Mesendoderm (in vitro differentiated cells): ENCODE measurements around the gene SVIL.
"Not testable (repeated sequence)": the region's sequence is repeated elsewhere in the genome, so short reads cannot be mapped to it uniquely, and the experiment has no call there.

Experiments used
- DNase-seq: peaks from one replicate; pipeline ENCODE4 v3.0.0; 2013
- H2AK5ac ChIP-seq: 2 replicates; pipeline ENCODE4 v1.6.1; 2013; ENCODE audit warnings: low read length, inconsistent platforms
- H2BK120ac ChIP-seq: 2 replicates; pipeline ENCODE4 v1.6.1; 2013; ENCODE audit warnings: low read depth, mild to moderate bottlenecking, low read length, moderate library complexity, mixed read lengths
- H2BK15ac ChIP-seq: replicated peaks from 2 replicates; pipeline ENCODE4 v1.6.1; 2013; ENCODE audit warnings: low read depth, mild to moderate bottlenecking, moderate library complexity
- H2BK5ac ChIP-seq: 2 replicates; pipeline ENCODE4 v1.6.1; 2013; ENCODE audit warnings: low read length, inconsistent platforms
- H3K18ac ChIP-seq: 2 replicates; pipeline ENCODE4 v1.6.1; 2013; ENCODE audit warnings: mild to moderate bottlenecking, low read length, mixed read lengths
- H3K23ac ChIP-seq: one replicate; pipeline ENCODE4 v1.6.1; 2013; ENCODE audit warnings: low read length
- H3K27ac ChIP-seq: 2 replicates; pipeline ENCODE4 v1.5.1; 2013; ENCODE audit warnings: low read depth, mild to moderate bottlenecking, inconsistent platforms, low read length, moderate library complexity
- H3K27me3 ChIP-seq: 2 replicates; pipeline ENCODE4 v1.6.1; 2013; ENCODE audit warnings: low read length, control low read depth, mild to moderate bottlenecking, inconsistent platforms; ENCODE audit not compliant: insufficient read depth, poor library complexity
- H3K36me3 ChIP-seq: 2 replicates; pipeline ENCODE4 v1.6.1; 2013; ENCODE audit warnings: low read length, inconsistent platforms; ENCODE audit not compliant: control insufficient read depth, insufficient read depth
- H3K4ac ChIP-seq: one replicate; pipeline ENCODE4 v1.6.1; 2013; ENCODE audit warnings: low read depth, mild to moderate bottlenecking, low read length, moderate library complexity
- H3K4me1 ChIP-seq: 2 replicates; pipeline ENCODE4 v1.6.1; 2013; ENCODE audit warnings: low read depth, low read length, inconsistent platforms; ENCODE audit not compliant: control insufficient read depth
- H3K4me2 ChIP-seq: 2 replicates; pipeline ENCODE4 v1.6.1; 2013; ENCODE audit warnings: low read length
- H3K4me3 ChIP-seq: 2 replicates; pipeline ENCODE4 v1.5.1; 2013; ENCODE audit warnings: mild to moderate bottlenecking, low read length
- H3K56ac ChIP-seq: one replicate; pipeline ENCODE4 v1.6.1; 2013; ENCODE audit warnings: low read length
- H3K79me1 ChIP-seq: 2 replicates; pipeline ENCODE4 v1.6.1; 2013; ENCODE audit warnings: low read length, inconsistent platforms
- H3K79me2 ChIP-seq: 2 replicates; pipeline ENCODE4 v1.6.1; 2013; ENCODE audit warnings: mild to moderate bottlenecking, low read length; ENCODE audit not compliant: control insufficient read depth, insufficient read depth
- H3K9ac ChIP-seq: 2 replicates; pipeline ENCODE4 v1.6.1; 2013; ENCODE audit warnings: low read length, inconsistent platforms
- H4K5ac ChIP-seq: one replicate; pipeline ENCODE4 v1.6.1; 2013; ENCODE audit warnings: low read length
- H4K8ac ChIP-seq: one replicate; pipeline ENCODE4 v1.6.1; 2013; ENCODE audit warnings: low read depth, mild to moderate bottlenecking, control low read depth, low read length, moderate library complexity
- WGBS: extraction: QIAGEN DNeasy Blood & Tissue Kit; methylation state at CpG from one replicate; pipeline ENCODE4 v1.1.7; 2013; ENCODE audit warnings: low lambda C conversion rate, missing lambda C conversion rate; ENCODE audit not compliant: insufficient coverage; ENCODE audit errors: extremely low coverage; 5-methylcytosine and 5-hydroxymethylcytosine counted together

SVIL gene

DNA sequence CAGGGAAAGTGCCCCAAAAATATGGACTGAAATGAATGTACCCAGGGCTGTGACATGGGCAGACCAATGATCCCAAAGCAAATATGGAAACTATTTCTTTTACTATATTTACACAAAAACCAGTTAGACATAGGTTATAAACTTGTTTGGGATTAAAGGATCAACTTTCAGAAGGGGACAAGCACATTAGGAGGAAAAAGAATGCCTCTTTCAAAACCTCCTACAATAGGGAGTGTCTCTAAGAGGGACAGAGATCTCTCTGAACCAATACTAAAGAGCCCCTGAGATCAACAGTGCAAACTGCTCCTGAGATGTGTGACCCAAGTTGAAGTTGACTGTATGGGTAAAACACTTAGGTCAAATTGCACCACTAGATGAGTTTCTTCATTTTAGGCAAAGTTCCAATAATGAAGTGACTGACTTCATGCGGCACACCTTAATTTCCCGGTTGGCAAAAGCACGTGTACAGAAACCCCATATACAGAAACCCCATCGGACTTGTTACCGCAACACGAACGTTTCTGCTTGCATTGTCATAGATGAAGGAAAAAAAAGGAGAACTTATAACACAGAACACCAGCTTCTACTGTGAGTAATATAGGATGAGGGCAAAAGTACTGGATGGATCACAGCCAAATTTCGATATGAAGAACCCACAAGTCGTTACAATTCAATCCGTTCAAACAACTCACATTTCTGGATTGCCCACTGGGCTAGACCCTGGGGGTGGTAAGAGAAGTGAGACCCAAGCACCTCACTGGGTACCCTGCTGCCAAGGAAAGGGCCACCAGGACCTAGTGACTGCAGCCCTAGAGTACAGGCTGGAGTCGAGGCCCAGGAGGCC lies 4.3 kb downstream of the SVIL start:
- H3K4me2 ChIP-seq, result no peak overlapping the region
- no peak overlapping the region for H2BK120ac ChIP-seq
- no peak overlapping the region for H3K4ac ChIP-seq
- H3K56ac ChIP-seq, result no peak overlapping the region
- H2BK15ac ChIP-seq, result no peak overlapping the region
- no peak overlapping the region for H3K27ac ChIP-seq
- H3K27me3 ChIP-seq, result no peaks in the 10 kb centered on the region
- H3K18ac ChIP-seq, result no peak overlapping the region
- WGBS, result no CpG with 5 or more reads among the region's 11 CpGs
- peaks cover 4% of the 10 kb centered on the region for H3K79me1 ChIP-seq
- H3K9ac ChIP-seq, result no peak overlapping the region
- no peak overlapping the region for H2AK5ac ChIP-seq
- H4K8ac ChIP-seq, result no peak overlapping the region
- no peak overlapping the region for H2BK5ac ChIP-seq
- peaks cover 7% of the 10 kb centered on the region for H3K79me2 ChIP-seq
- H3K4me3 ChIP-seq, result no peak overlapping the region
- H4K5ac ChIP-seq, result no peak overlapping the region
- H3K36me3 ChIP-seq, result no peaks in the 10 kb centered on the region
- no peak for DNase-seq
- H3K4me1 ChIP-seq, result peaks cover 8% of the 10 kb centered on the region
- H3K23ac ChIP-seq, result no peak overlapping the region

DNA sequence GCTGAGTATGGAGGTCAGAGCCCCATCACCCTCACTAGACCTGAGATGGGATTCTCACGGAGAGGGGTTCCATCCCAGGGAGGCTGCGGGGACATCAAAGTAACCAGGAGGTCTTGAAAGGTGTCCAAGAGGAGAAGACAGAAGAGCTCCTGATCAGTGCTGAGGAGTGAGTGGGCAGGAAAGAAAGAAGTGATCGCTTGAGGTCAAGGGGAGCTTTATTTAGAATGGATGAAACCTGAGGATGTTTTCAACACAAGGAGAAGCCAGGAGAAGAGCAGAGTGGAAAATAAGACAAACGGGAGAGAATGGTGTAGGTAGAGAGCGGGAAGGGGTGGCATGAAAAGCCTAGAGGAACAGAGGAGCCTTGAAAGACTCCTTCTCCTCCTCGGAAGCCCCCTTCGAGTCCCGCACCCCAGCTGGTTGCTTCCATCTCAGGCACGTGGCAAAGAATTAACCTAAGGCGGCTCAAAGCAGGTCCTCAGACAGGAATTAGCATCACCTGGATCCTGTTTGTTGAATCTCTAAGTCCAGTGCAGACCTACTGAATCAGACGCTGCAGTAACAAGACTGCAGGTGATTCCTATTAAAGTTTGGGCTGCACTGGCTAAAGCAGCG lies 5.8 kb downstream of the SVIL start:
- Histone ChIP-seq H2AK5ac (no peak overlapping the region), H3K27me3 (no peaks in the 10 kb centered on the region), H3K79me1 (peaks cover 4% of the 10 kb centered on the region), H4K5ac (no peak overlapping the region), H3K56ac (no peak overlapping the region), H3K9ac (no peak overlapping the region), H3K36me3 (no peaks in the 10 kb centered on the region), H3K4me2 (no peak overlapping the region), H3K4ac (no peak overlapping the region), H3K23ac (no peak overlapping the region), H2BK120ac (no peak overlapping the region), H4K8ac (no peak overlapping the region), H2BK15ac (no peak overlapping the region), H3K4me1 (no peaks in the 10 kb centered on the region), H3K27ac (no peak overlapping the region), H3K4me3 (no peak overlapping the region), H2BK5ac (no peak overlapping the region), H3K18ac (no peak overlapping the region), H3K79me2 (peaks cover 7% of the 10 kb centered on the region)
- no peak for DNase-seq
- WGBS, result no CpG with 5 or more reads among the region's 12 CpGs

DNA sequence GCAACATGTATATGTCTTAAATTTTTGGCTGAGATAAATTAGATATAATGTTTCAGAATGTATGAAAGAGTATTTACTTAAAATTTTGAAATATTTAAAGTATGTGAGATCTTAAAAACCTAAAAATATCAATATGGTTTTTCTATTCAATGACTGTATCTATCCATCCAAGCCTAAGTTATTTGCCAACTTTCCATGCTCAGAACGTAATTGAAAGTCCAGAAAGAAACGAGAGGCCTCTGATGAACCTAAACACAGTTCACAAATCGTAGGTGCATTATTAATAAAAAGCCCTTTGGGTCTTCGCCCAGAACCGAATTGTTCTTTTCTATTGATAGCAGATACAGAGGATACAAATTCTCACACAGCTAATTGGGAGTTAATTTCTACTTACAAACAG lies 6.5 kb downstream of the SVIL start:
- H3K56ac ChIP-seq, result no peak overlapping the region
- H2BK120ac ChIP-seq, result no peak overlapping the region
- H4K5ac ChIP-seq, result no peak overlapping the region
- H2BK15ac ChIP-seq, result no peak overlapping the region
- no peak overlapping the region for H3K9ac ChIP-seq
- DNase-seq, result no peak
- H4K8ac ChIP-seq, result no peak overlapping the region
- H3K79me2 ChIP-seq, result peaks cover 7% of the 10 kb centered on the region
- no peak overlapping the region for H3K27ac ChIP-seq
- peaks cover under 1% of the 10 kb centered on the region for H3K4me1 ChIP-seq
- no peak overlapping the region for H3K18ac ChIP-seq
- H2BK5ac ChIP-seq, result no peak overlapping the region
- H3K4me3 ChIP-seq, result no peak overlapping the region
- no peaks in the 10 kb centered on the region for H3K27me3 ChIP-seq
- H3K4ac ChIP-seq, result no peak overlapping the region
- H2AK5ac ChIP-seq, result no peak overlapping the region
- no peaks in the 10 kb centered on the region for H3K36me3 ChIP-seq
- H3K79me1 ChIP-seq, result peaks cover 4% of the 10 kb centered on the region
- no CpG with 5 or more reads among the region's 5 CpGs for WGBS
- H3K23ac ChIP-seq, result no peak overlapping the region
- no peak overlapping the region for H3K4me2 ChIP-seq

DNA sequence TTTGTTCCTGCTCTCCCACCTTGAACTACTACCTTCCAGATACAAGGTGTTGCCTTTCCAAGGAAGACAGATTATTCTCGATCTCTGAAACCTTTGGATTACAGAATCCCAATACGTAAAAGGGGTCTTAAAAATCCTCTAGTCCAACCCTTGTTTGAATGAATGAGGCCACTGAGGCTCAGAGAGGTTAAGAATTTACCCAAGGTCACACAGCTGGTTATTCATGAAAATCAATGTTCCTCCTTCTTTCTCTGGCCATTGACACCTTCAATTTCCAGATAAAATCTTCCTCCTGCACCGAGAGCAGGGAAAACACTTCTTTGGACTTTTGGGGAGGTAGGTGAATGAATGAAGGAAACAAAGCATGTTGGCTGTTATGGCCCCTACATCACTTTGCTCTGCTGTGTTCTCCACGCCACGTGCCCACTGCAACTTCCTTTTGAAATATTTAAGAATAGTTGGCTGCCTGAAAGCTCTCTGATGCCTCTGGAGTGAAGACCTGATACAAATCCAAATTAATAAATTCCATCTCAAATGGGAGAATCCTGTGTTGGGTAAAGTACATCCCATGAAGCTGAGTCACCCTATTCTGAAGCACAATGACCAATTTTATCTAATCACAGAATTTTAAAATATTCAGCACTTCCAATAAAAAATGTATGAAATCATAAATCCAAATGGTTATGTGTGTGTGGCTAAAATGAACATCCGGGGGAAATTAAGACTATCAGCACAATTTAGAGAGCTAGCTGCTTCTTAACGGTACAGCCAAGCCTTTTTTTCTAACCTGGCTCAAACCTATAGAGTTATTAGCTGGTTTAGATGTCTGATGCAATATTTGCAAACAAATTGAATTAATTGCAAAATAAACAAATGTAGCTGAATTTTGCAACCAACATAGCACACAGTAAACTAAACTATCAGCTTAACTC lies 7.3 kb downstream of the SVIL start:
- Histone ChIP-seq H3K27ac (no peak overlapping the region), H2BK15ac (no peak overlapping the region)

DNA sequence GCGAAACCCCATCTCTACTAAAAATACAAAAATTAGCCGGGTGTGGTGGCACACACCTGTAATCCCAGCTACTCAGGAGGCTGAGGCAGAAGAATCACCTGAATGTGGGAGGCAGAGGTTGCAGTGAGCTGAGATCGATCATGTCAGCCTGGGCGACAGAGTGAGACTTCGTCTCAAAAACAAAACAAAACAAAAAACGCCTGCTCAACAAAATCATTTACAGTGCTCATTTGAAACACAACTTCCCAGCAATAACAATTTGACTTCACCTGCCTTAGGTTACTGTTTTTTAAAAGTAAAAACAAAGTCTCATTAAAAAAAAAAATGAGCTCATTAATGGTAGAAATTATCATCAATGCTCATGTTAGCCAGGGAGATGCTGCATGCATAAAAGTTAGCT lies 10.4 kb downstream of the SVIL start:
- not testable (repeated sequence) for H3K36me3 ChIP-seq, H3K4me2 ChIP-seq, H2BK120ac ChIP-seq, H3K79me2 ChIP-seq, H3K27me3 ChIP-seq, H3K4ac ChIP-seq, H4K5ac ChIP-seq, H4K8ac ChIP-seq, H3K9ac ChIP-seq, H3K4me3 ChIP-seq, H2BK5ac ChIP-seq, H3K4me1 ChIP-seq, DNase-seq, H3K27ac ChIP-seq, H3K18ac ChIP-seq, H3K23ac ChIP-seq, H2AK5ac ChIP-seq, H2BK15ac ChIP-seq, H3K56ac ChIP-seq
- H3K79me1 ChIP-seq, result peaks cover 11% of the 10 kb centered on the region
- WGBS, result no CpG with 5 or more reads among the region's 6 CpGs

More for the DNA sequence above, 7.3 kb downstream of the SVIL start:
- DNase-seq, result no peak
- no CpG with 5 or more reads among the region's 7 CpGs for WGBS
- Histone ChIP-seq H3K27me3 (no peaks in the 10 kb centered on the region), H3K79me1 (peaks cover 6% of the 10 kb centered on the region), H3K4me2 (no peak overlapping the region), H3K4me3 (no peak overlapping the region), H3K4me1 (peaks cover 6% of the 10 kb centered on the region), H2BK120ac (no peak overlapping the region), H3K56ac (no peak overlapping the region), H3K9ac (no peak overlapping the region), H4K8ac (no peak overlapping the region), H3K36me3 (no peaks in the 10 kb centered on the region), H2BK5ac (no peak overlapping the region), H3K79me2 (peaks cover 8% of the 10 kb centered on the region), H3K4ac (no peak overlapping the region), H3K23ac (no peak overlapping the region), H4K5ac (no peak overlapping the region), H2AK5ac (no peak overlapping the region), H3K18ac (no peak overlapping the region)
